ENCODE measurements around the gene HOXC13.

GRCh38 chr12:53941187-53941586 is 2.6 kb downstream of the HOXC13 start:
- no peak for TF ChIP-seq EZH2 (IDR thresholded peaks at IDR 0.05; ENCODE audit: low read length, missing control alignments)
- no peak for TF ChIP-seq CTCF (conservative IDR thresholded peaks at IDR 0.05 in 1 of 2, IDR thresholded peaks at IDR 0.05 in 1 of 2; ENCODE audit: low read depth in 1 of 2, low read length in 2 of 2)

Data from fibroblast of lung (primary cell).